H9 (cell line): ENCODE results near the gene SETD3. TPM values are rescaled to one million over a fixed set of nuclear protein-coding genes. Genes with fewer than 3 reads are reported as not detected.
A peak's percentile ranks its signal among the peaks of the same experiment; 100 is the strongest.

Source experiments
- DNase-seq: peaks from one replicate; pipeline ENCODE4 v3.0.0-alpha.2; 2017
- H2AFZ ChIP-seq: one replicate; pipeline ENCODE4 v1.6.1; 2013; ENCODE audit warnings: mild to moderate bottlenecking, low read length, control low read depth, moderate library complexity
- H2AK5ac ChIP-seq: 2 replicates; pipeline ENCODE4 v1.6.1; 2013; ENCODE audit warnings: low read length, control low read depth, mixed read lengths; ENCODE audit not compliant: insufficient read length
- H2BK120ac ChIP-seq: one replicate; pipeline ENCODE4 v1.6.1; 2013; ENCODE audit warnings: low read depth, mild to moderate bottlenecking, low read length, control low read depth, inconsistent platforms; ENCODE audit not compliant: poor library complexity, severe bottlenecking
- H2BK12ac ChIP-seq: 2 replicates; pipeline ENCODE4 v1.6.1; 2013; ENCODE audit warnings: low read length, control low read depth, mixed read lengths, low read depth; ENCODE audit not compliant: insufficient read length
- H2BK15ac ChIP-seq: 2 replicates; pipeline ENCODE4 v1.6.1; 2013; ENCODE audit warnings: low read depth, low read length, control low read depth
- H2BK20ac ChIP-seq: one replicate; pipeline ENCODE4 v1.6.1; 2013; ENCODE audit warnings: low read depth, mild to moderate bottlenecking, low read length, control low read depth, inconsistent platforms; ENCODE audit not compliant: poor library complexity, severe bottlenecking
- H2BK5ac ChIP-seq: 2 replicates; pipeline ENCODE4 v1.6.1; 2013; ENCODE audit warnings: low read length, control low read depth, mixed read lengths; ENCODE audit not compliant: insufficient read length
- H3K14ac ChIP-seq: 2 replicates; pipeline ENCODE4 v1.6.1; 2013; ENCODE audit warnings: low read length, control low read depth; ENCODE audit not compliant: insufficient read depth
- H3K18ac ChIP-seq: 2 replicates; pipeline ENCODE4 v1.6.1; 2013; ENCODE audit warnings: low read depth, mild to moderate bottlenecking, mixed read lengths, low read length, control low read depth; ENCODE audit not compliant: insufficient read length
- H3K23ac ChIP-seq: 2 replicates; pipeline ENCODE4 v1.6.1; 2013; ENCODE audit warnings: low read length, control low read depth, mixed read lengths, low read depth; ENCODE audit not compliant: insufficient read length
- H3K23me2 ChIP-seq: 2 replicates; pipeline ENCODE4 v1.6.1; 2013; ENCODE audit warnings: low read depth, mild to moderate bottlenecking, mixed read lengths, low read length, control low read depth; ENCODE audit not compliant: insufficient read length, poor library complexity, severe bottlenecking
- H3K27ac ChIP-seq: 2 replicates; pipeline ENCODE4 v1.5.1; 2013; ENCODE audit warnings: low read length, control low read depth, mixed read lengths, low read depth; ENCODE audit not compliant: insufficient read length
- H3K27me3 ChIP-seq: 2 replicates; pipeline ENCODE4 v1.6.1; 2013; ENCODE audit warnings: low read length, control low read depth, inconsistent platforms; ENCODE audit not compliant: insufficient read depth
- H3K4ac ChIP-seq: 2 replicates; pipeline ENCODE4 v1.6.1; 2013; ENCODE audit warnings: low read depth, mild to moderate bottlenecking, control low read depth, inconsistent platforms, low read length, moderate library complexity
- H3K4me1 ChIP-seq: 2 replicates; pipeline ENCODE4 v1.6.1; 2013; ENCODE audit warnings: low read length, control low read depth, inconsistent platforms; ENCODE audit not compliant: insufficient read depth
- H3K4me2 ChIP-seq: 2 replicates; pipeline ENCODE4 v1.6.1; 2013; ENCODE audit warnings: low read length, control low read depth, mixed read lengths; ENCODE audit not compliant: insufficient read length, insufficient read depth
- H3K56ac ChIP-seq: 2 replicates; pipeline ENCODE4 v1.6.1; 2013; ENCODE audit warnings: low read depth, mild to moderate bottlenecking, mixed read lengths, low read length, control low read depth; ENCODE audit not compliant: insufficient read length
- H3K79me1 ChIP-seq: 2 replicates; pipeline ENCODE4 v1.6.1; 2013; ENCODE audit warnings: low read depth, mild to moderate bottlenecking, moderate library complexity, low read length, control low read depth, inconsistent platforms; ENCODE audit not compliant: insufficient read depth, poor library complexity, severe bottlenecking
- H3K79me2 ChIP-seq: 2 replicates; pipeline ENCODE4 v1.6.1; 2013; ENCODE audit warnings: low read length, control low read depth, inconsistent platforms; ENCODE audit not compliant: insufficient read depth
- H3K9ac ChIP-seq: 2 replicates; pipeline ENCODE4 v1.6.1; 2013; ENCODE audit warnings: low read length, control low read depth, mixed read lengths; ENCODE audit not compliant: insufficient read length; ENCODE audit errors: extremely low read depth
- H3K9me3 ChIP-seq: one replicate; pipeline ENCODE4 v1.6.1; 2013; ENCODE audit warnings: low read depth, low read length, inconsistent platforms; ENCODE audit not compliant: control insufficient read depth
- H3T11ph ChIP-seq: one replicate; pipeline ENCODE4 v1.6.1; 2013; ENCODE audit warnings: mild to moderate bottlenecking, low read length, control low read depth, inconsistent platforms
- H4K20me1 ChIP-seq: one replicate; pipeline ENCODE4 v1.6.1; 2013; ENCODE audit not compliant: control insufficient read depth, insufficient read length, insufficient read depth
- H4K5ac ChIP-seq: 2 replicates; pipeline ENCODE4 v1.6.1; 2013; ENCODE audit warnings: low read depth, mild to moderate bottlenecking, mixed read lengths, low read length, control low read depth; ENCODE audit not compliant: insufficient read length
- H4K8ac ChIP-seq: replicated peaks from 2 replicates; pipeline ENCODE4 v1.6.1; 2013; ENCODE audit warnings: low read length, control low read depth, mixed read lengths, low read depth; ENCODE audit not compliant: insufficient read length
- H4K91ac ChIP-seq: 2 replicates; pipeline ENCODE4 v1.6.1; 2013; ENCODE audit warnings: low read depth, mild to moderate bottlenecking, moderate library complexity, mixed read lengths, low read length, control low read depth; ENCODE audit not compliant: insufficient read length
- H3K27ac Mint-ChIP-seq, 3 experiments: 2 replicates in 2 of 3; 3 replicates in 1 of 3; pipeline ENCODE4 v1.8.0; 2020 to 2021; ENCODE audit warnings: mixed read lengths in 3 of 3, mild to moderate bottlenecking in 1 of 3, moderate library complexity in 1 of 3
- H3K27me3 Mint-ChIP-seq: 2 replicates; pipeline ENCODE4 v1.8.0; 2021; ENCODE audit warnings: low read depth, mild to moderate bottlenecking, moderate library complexity, mixed read lengths
- H3K36me3 Mint-ChIP-seq, 3 experiments: 2 replicates in 2 of 3; 3 replicates in 1 of 3; pipeline ENCODE4 v1.8.0; 2020 to 2021; ENCODE audit warnings: low read depth in 3 of 3, mixed read lengths in 3 of 3; ENCODE audit not compliant: insufficient read depth in 1 of 3
- H3K4me1 Mint-ChIP-seq, 2 experiments: 2 replicates each; pipeline ENCODE4 v1.8.0; 2020; ENCODE audit warnings: mixed read lengths in 2 of 2
- H3K4me3 Mint-ChIP-seq, 2 experiments: 2 replicates in 1 of 2; 3 replicates in 1 of 2; pipeline ENCODE4 v1.8.0; 2020 to 2021; ENCODE audit warnings: mild to moderate bottlenecking in 2 of 2, mixed read lengths in 2 of 2, moderate library complexity in 1 of 2
- H3K9me3 Mint-ChIP-seq, 2 experiments: 2 replicates in 1 of 2; 3 replicates in 1 of 2; pipeline ENCODE4 v1.8.0; 2020; ENCODE audit warnings: mild to moderate bottlenecking in 2 of 2, mixed read lengths in 2 of 2, moderate library complexity in 1 of 2
- CTCF ChIP-seq: fragments of 200-600 bp; sonication (generic); conservative IDR thresholded peaks from 3 replicates; pipeline ENCODE4 v1.8.0; 2021; ENCODE audit warnings: antibody characterized with exemption, mild to moderate bottlenecking
- WGBS: extraction: QIAGEN DNeasy Blood & Tissue Kit; methylation state at CpG from one replicate; pipeline ENCODE4 v1.1.7; 2013; ENCODE audit warnings: missing lambda C conversion rate, low lambda C conversion rate, mixed read lengths; ENCODE audit not compliant: insufficient read length; ENCODE audit errors: extremely low coverage; 5-methylcytosine and 5-hydroxymethylcytosine counted together
- total RNA-seq: library from RNA; stranded (reverse); gene quantifications from 2 replicates; pipeline ENCODE4 v1.2.1, GENCODE V29; 2021

SETD3 gene
- total RNA-seq, 1 experiment from 2014 or later = 56.7 TPM

- H2BK12ac ChIP-seq = no peak overlapping the region
- peak overlapping the region; percentile 11 to 92 (median 90); a peak in 5 of 7 replicates for H3K27ac Mint-ChIP-seq
- no peak overlapping the region for H4K8ac ChIP-seq
- peak overlapping the region; percentile 7 for H3K4me2 ChIP-seq
- H3T11ph ChIP-seq = no peak overlapping the region
- H2BK20ac ChIP-seq = no peak overlapping the region
- no peaks in the 10 kb centered on the region for H3K79me2 ChIP-seq
- H2AFZ ChIP-seq = no peak overlapping the region
- no peaks in the 10 kb centered on the region for H3K9me3 Mint-ChIP-seq
- H3K23me2 ChIP-seq = no peaks in the 10 kb centered on the region
- H3K9me3 ChIP-seq = no peaks in the 10 kb centered on the region
- no peak for DNase-seq
- no peak overlapping the region for H3K56ac ChIP-seq
- H4K91ac ChIP-seq = no peak overlapping the region
- no peak overlapping the region for H3K9ac ChIP-seq
- WGBS = no CpG with 5 or more reads among the region's 17 CpGs
- no peak for TF ChIP-seq CTCF
- peaks cover 64 to 65% of the 10 kb centered on the region in 2 experiments for H3K4me1 Mint-ChIP-seq
- H4K5ac ChIP-seq = no peak overlapping the region
- H3K4me1 ChIP-seq = peaks cover 16% of the 10 kb centered on the region; the same call in 1 of the 2 replicates
- no peak overlapping the region for H2BK120ac ChIP-seq
- H3K79me1 ChIP-seq = no peaks in the 10 kb centered on the region
- no peaks in the 10 kb centered on the region for H3K27me3 Mint-ChIP-seq
- no peak overlapping the region for H2AK5ac ChIP-seq
- H3K36me3 Mint-ChIP-seq = peaks cover 0 to 2% (median 0%) of the 10 kb centered on the region in 3 experiments; a peak in 1 of 7 replicates
- no peak overlapping the region for H3K4ac ChIP-seq
- H3K18ac ChIP-seq = no peak overlapping the region
- H3K27me3 ChIP-seq = no peaks in the 10 kb centered on the region
- H3K14ac ChIP-seq = no peak overlapping the region; the same call in 1 of the 2 replicates
- peak overlapping the region in 1 of 2 experiments; percentile 18; a peak in 2 of 5 replicates for H3K4me3 Mint-ChIP-seq
- no peak overlapping the region for H3K23ac ChIP-seq
- no peak overlapping the region for H2BK15ac ChIP-seq
- H4K20me1 ChIP-seq = no peaks in the 10 kb centered on the region
- no peak overlapping the region for H2BK5ac ChIP-seq
- H3K27ac ChIP-seq = peak overlapping the region; percentile 58
Measured at GRCh38 chr14:99413911-99414310, 66.7 kb downstream of the SETD3 start.
